LNCaP clone FGC (cell line): ENCODE results near the gene CPEB4.

ENCODE experiments used
- DNase-seq: peaks from one replicate; pipeline ENCODE4 v3.0.0-alpha.2; 2011; ENCODE audit warnings: low read depth
- H3K4me3 ChIP-seq: 2 replicates; pipeline ENCODE4 v1.5.1; 2011; ENCODE audit warnings: mild to moderate bottlenecking, low read depth, low read length, control low read depth
- CTCF ChIP-seq: IDR thresholded peaks from 2 replicates; pipeline ENCODE4 v1.5.1; 2012; ENCODE audit warnings: mild to moderate bottlenecking; ENCODE audit not compliant: control insufficient read depth, insufficient read depth; ENCODE audit errors: extremely low read depth

CPEB4 gene

GRCh38 chr5:173932695-173933139 is 44.6 kb downstream of the CPEB4 start:
- H3K4me3 ChIP-seq, result no peak overlapping the region
- no peak for TF ChIP-seq CTCF
- no peak for DNase-seq

- TF ChIP-seq CTCF, result no peak
- DNase-seq, result no peak
- H3K4me3 ChIP-seq, result no peak overlapping the region
Measured at GRCh38 chr5:173933901-173934300, 45.8 kb downstream of the CPEB4 start.

- H3K4me3 ChIP-seq, result no peak overlapping the region
- TF ChIP-seq CTCF, result no peak
- no peak for DNase-seq
Measured at GRCh38 chr5:173935396-173935795, 47.2 kb downstream of the CPEB4 start.

GRCh38 chr5:173940269-173940668 is 52.1 kb downstream of the CPEB4 start:
- DNase-seq, result no peak
- no peak overlapping the region for H3K4me3 ChIP-seq
- TF ChIP-seq CTCF, result no peak

- no peak overlapping the region for H3K4me3 ChIP-seq
- no peak for TF ChIP-seq CTCF
Measured at GRCh38 chr5:173941102-173941501, 53.0 kb downstream of the CPEB4 start.

GRCh38 chr5:173941758-173942401 is 53.7 kb downstream of the CPEB4 start:
- H3K4me3 ChIP-seq, result no peak overlapping the region
- peak; percentile 76 for DNase-seq
- TF ChIP-seq CTCF, result no peak

More at GRCh38 chr5:173941102-173941501, 53.0 kb downstream of the CPEB4 start:
- DNase-seq, result no peak

- TF ChIP-seq CTCF, result no peak
- peak; percentile 54 for DNase-seq
Measured at GRCh38 chr5:173944511-173944910, 56.4 kb downstream of the CPEB4 start.

More at GRCh38 chr5:173944511-173944910, 56.4 kb downstream of the CPEB4 start:
- H3K4me3 ChIP-seq, result no peak overlapping the region
